HEK293T (cell line): ENCODE measurements around the gene TGFB2.

Experiments used
- ARNT ChIP-seq: fragments of 450-650 bp; IDR thresholded peaks from 2 replicates; pipeline ENCODE4 v1.6.1; 2017; ENCODE audit warnings: mild to moderate bottlenecking
- BHLHE40 ChIP-seq: fragments of 450-650 bp; IDR thresholded peaks from 2 replicates; pipeline ENCODE4 v1.6.1; 2016; ENCODE audit warnings: mild to moderate bottlenecking, moderate library complexity, borderline replicate concordance
- L3MBTL2 ChIP-seq: fragments of 450-650 bp; conservative IDR thresholded peaks from 2 replicates; pipeline ENCODE4 v1.6.1; 2016; ENCODE audit warnings: mild to moderate bottlenecking
- TF ChIP-seq, protein P1 (sequence below): fragments of 450-650 bp; IDR thresholded peaks from 2 replicates; pipeline ENCODE4 v1.6.1; 2016

DNA sequence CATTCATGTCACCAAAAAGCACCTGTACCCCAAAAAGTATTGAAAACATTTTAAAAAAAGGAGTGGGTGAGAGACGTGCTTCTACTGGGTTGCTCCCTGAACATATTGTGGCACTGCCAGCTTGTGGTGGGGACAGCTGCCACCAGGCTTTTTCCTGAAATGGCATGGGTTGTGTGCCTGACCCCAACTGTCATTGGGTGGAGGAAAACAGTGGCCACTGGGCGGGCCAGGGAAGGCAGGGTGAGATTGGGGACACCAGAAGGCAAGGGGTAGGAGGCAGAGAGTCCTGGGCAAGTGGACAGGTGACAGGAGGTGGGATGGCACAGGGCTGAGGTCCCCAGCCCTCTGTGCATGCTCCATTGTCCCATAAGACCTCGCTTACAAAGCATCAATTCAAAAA is 55.5 kb downstream of the TGFB2 start:
- no peak for TF ChIP-seq BHLHE40
- TF ChIP-seq ARNT = no peak
- TF ChIP-seq, protein P1, sequence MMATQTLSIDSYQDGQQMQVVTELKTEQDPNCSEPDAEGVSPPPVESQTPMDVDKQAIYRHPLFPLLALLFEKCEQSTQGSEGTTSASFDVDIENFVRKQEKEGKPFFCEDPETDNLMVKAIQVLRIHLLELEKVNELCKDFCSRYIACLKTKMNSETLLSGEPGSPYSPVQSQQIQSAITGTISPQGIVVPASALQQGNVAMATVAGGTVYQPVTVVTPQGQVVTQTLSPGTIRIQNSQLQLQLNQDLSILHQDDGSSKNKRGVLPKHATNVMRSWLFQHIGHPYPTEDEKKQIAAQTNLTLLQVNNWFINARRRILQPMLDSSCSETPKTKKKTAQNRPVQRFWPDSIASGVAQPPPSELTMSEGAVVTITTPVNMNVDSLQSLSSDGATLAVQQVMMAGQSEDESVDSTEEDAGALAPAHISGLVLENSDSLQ = no peak
- TF ChIP-seq L3MBTL2 = no peak
